T-helper 22 cell (primary cell): ENCODE results near the gene MAP2K2.
A peak's percentile ranks its signal among the peaks of the same experiment; 100 is the strongest.
"Not testable (repeated sequence)": the region's sequence is repeated elsewhere in the genome, so short reads cannot be mapped to it uniquely, and the experiment has no call there.

ENCODE experiments used
- DNase-seq: peaks from one replicate; pipeline ENCODE4 v3.0.0-alpha.2; 2020; ENCODE audit warnings: low read depth

The MAP2K2 gene

GRCh38 chr19:4123615-4124568, at the start of gene MAP2K2:
MAP2K2 (minus strand) TSS chr19:4124122; CDS start chr19:4123875, 247 bp downstream.
- DNase-seq: peak; percentile 90

- peak; percentile 20 for DNase-seq
Measured at GRCh38 chr19:4172861-4173473, 49.0 kb upstream of the MAP2K2 start.

DNA sequence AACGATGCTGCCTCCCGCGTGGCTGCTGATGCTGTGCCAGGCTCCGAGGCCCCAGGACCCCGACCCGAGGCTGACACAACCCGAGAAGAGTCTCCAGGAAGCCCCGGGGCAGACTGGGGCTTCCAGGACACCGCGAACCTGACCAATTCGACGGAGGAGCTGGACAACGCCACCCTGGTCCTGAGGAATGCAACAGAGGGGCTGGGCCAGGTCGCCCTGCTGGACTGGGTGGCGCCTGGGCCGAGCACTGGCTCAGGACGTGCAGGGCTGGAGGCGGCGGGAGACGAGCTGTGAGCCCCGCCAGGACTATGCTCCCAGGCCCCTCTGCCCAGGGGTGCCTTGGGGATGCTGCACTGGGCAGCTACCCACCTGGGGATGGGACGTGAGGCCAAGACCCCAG, 47.8 kb upstream of the MAP2K2 start:
- no peak for DNase-seq

DNA sequence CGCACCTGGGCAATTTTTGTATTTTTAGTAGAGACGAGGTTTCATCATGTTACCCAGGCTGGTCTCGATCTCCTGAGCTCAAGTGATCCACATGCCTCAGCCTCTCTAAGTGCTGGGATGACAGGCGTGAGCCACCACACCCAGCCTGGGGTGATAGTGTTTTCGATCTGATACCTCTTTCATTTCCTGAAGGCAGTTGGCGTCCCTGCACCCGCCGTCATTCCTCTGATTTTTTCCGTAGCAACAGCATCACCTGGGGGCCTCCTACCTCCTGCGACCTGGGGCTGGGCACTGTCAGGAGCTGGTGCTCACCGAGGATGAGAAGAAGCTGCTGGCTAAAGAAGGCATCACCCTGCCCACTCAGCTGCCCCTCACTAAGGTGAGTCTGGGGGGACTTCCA, 40.3 kb upstream of the MAP2K2 start:
- DNase-seq: no peak

- DNase-seq: no peak
Measured at GRCh38 chr19:4161415-4162077, 37.6 kb upstream of the MAP2K2 start.

DNA sequence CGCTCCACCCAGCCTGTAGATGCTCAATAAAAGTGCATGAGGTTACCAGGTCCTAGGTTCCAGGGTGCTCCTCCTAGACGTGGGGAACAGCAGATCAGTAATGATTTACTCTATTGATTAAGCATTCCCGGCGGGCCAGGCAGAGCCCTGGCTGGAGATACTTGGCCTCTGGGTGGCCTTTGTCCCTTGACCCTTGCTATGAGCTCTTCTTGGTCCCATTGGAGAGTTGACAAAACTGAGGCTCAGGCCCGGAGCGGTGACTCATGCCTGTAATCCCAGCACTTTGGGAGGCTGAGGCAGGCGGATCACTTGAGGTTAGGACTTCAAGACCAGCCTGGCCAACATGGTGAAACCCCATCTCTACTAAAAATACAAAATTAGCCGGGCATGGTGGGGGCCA, 34.0 kb upstream of the MAP2K2 start:
- DNase-seq: not testable (repeated sequence)

GRCh38 chr19:4157164-4157563, 33.2 kb upstream of the MAP2K2 start:
- DNase-seq: no peak

DNA sequence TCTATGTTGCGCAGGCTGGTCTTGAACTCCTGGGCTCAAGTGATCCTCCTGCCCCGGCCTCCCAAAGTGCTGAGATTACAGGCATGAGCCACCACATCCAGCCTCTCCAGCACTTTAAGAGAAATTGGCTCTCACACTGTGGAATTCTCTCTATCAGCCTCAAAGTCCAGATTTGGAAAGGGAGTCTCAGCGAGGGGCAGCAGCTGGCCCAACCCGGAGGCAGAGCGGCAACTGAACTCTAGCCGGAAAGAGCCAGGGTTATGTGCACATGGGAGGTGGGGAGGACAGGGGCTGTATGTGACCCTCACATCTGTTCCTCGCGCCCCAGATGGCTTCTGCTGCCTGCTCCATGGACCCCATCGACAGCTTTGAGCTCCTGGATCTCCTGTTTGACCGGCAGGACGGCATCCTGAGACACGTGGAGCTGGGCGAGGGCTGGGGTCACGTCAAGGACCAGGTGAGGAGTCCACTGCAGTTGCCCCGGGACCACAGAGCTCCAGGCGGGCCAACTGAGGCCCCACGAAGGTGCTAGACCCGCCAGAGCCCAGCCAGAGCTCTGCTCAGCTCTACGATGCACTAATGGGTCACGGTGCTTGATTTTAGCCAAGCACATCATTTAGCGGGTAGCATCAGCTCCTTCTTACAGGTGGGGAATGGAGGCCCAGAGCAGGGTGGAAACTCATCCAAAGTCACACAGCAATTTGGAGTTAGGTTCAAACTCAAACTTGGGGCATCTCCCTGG, 30.8 kb upstream of the MAP2K2 start:
- no peak for DNase-seq

DNA sequence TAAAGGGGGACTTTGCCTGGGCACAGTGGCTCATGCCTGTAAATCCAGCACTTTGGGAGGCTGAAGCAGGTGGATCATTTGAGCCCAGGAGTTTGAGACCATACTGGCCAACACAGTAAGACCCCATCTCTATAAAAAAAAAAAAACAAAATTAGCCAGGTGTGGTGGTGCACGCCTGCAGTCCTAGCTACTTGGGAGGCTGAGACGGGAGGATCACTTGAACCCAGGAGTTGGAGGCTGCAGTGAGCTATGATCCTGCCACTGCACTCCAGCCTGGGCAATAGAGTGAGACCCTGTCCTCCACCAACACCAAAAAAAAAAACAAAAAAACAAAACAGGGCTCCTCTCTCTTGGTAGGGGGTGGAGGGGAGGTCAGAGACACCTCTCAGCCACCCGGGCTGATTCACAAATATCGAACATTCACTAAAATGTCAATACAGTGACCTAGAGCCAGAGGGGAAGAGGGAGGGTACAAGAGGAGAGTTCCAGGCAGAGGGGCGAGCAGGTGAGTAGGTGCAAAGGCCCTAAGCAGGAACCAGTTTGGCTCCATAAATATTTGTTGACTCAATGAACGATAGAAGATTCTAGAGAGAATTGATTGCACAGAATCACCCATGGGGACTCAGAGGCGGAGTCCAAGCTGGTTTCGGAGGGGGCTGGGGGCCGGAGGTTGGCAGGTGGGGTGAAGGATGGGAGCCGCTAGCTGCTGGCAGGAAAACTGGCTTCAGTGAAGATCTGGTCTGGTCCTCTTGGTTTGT, 28.5 kb upstream of the MAP2K2 start:
- no peak for DNase-seq

GRCh38 chr19:4151623-4152022, 27.7 kb upstream of the MAP2K2 start:
- no peak for DNase-seq

- DNase-seq: no peak
Measured at GRCh38 chr19:4149518-4150288, 25.8 kb upstream of the MAP2K2 start.

- no peak for DNase-seq
Measured at GRCh38 chr19:4144666-4145249, 20.8 kb upstream of the MAP2K2 start.

DNA sequence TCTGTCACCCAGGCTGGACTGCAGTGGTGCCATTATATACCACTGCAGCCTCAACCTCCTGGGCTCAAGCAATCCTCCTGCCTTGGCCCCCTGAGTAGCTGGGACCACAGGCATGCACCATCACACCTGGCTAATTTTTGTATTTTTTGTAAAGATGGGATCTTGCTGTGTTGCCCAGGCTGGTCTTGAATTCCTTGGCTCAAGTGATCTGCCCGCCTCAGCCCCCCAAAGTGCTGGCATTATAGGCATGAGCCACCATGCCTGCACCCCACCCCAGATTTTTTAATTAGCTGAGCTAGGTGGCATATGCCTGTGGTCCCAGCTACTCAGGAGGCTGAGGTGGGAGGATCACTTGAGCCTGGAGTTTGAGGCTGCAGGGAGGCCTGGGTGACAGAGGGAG, 19.0 kb upstream of the MAP2K2 start:
- DNase-seq: not testable (repeated sequence)

GRCh38 chr19:4140237-4140711, 16.4 kb upstream of the MAP2K2 start:
- no peak for DNase-seq

DNA sequence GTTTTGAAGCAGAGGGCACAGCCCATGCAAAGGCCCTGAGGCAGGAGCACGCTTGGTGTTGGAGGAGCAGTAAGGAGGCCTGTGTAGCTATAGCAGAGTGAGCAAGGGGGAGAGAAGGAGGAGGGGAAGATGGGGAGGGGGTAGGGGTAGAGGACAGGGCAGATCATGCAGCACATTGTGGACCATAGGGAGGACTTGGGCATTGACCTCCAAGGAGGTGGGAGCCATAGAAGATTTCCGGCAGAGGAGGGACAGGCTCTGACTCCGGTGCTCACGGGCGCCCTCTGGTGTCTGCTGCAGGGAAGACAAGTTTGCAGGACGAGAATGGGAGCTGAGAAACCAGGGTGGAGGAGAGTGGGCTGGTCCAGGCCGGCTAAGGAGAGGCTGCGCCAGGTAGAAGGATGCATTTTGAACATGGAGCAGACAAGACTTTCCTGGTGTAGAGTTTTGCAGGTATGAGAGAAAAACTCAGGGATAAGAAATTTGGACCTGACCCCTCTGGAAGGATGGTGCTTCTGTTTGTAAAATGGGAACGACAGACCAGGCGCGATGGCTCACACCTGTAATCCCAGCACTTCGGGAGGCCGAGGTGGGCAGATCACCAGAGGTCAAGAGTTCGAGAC, 15.8 kb upstream of the MAP2K2 start:
- peak; percentile 58 for DNase-seq

- DNase-seq: no peak
Measured at GRCh38 chr19:4138445-4138844, 14.5 kb upstream of the MAP2K2 start.

DNA sequence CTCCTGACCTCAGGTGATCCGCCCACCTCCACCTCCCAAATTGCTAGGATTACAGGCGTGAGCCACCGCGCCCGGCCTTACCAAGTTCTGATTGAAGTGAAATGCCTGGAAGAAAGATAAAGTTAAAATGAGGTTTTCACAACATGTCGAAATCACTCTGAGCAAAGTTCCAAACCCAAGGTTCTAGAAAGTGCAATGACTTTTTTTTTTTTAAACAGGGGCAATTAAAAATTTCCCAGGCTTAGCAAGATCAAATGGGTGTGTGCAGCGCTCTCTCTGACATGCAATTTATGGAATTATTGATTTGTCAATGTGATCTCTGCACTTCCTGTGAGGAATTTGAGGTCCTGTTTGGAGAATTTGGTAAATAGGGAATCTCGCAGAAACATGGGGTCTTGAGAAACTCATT, 12.8 kb upstream of the MAP2K2 start:
- DNase-seq: no peak

GRCh38 chr19:4135386-4135785, 11.5 kb upstream of the MAP2K2 start:
- DNase-seq: not testable (repeated sequence)

GRCh38 chr19:4134351-4134750, 10.4 kb upstream of the MAP2K2 start:
- DNase-seq: no peak
